ENCODE data around the gene P2RX7.

GRCh38 chr12:121184984-121185889 lies 52.6 kb downstream of the P2RX7 start:
- no peak for TF ChIP-seq CTCF (IDR thresholded peaks at IDR 0.05)
- TF ChIP-seq POLR2A (IDR thresholded peaks at IDR 0.05): no peak
